ENCODE measurements around the gene SPRED1. TPM values are rescaled to one million over a fixed set of nuclear protein-coding genes. Genes with fewer than 3 reads are reported as not detected.

SPRED1 gene
- total RNA-seq, 1 donor, result 55.7 TPM

GRCh38 chr15:38307861-38308641, 55.4 kb downstream of the SPRED1 start:
- TF ChIP-seq CTCF (IDR thresholded peaks at IDR 0.05; ENCODE audit: insufficient read depth, low read depth, low read length), result no peak
- DNase-seq (ENCODE audit: low read depth), result no peak
- H3K4me3 ChIP-seq (ENCODE audit: low read depth, low read length), result no peak overlapping the region

- H3K4me3 ChIP-seq (ENCODE audit: low read depth, low read length), result no peak overlapping the region
- no peak for DNase-seq (ENCODE audit: low read depth)
- TF ChIP-seq CTCF (IDR thresholded peaks at IDR 0.05; ENCODE audit: insufficient read depth, low read depth, low read length), result no peak
These were observed 56.2 kb downstream of the SPRED1 start for GRCh38 chr15:38308797-38309196.

- DNase-seq (ENCODE audit: low read depth), result no peak
- H3K4me3 ChIP-seq (ENCODE audit: low read depth, low read length), result no peak overlapping the region
- no peak for TF ChIP-seq CTCF (IDR thresholded peaks at IDR 0.05; ENCODE audit: insufficient read depth, low read depth, low read length)
These were observed 59.6 kb downstream of the SPRED1 start for GRCh38 chr15:38312190-38312589.

- no peak overlapping the region for H3K4me3 ChIP-seq (ENCODE audit: low read depth, low read length)
- no peak for TF ChIP-seq CTCF (IDR thresholded peaks at IDR 0.05; ENCODE audit: insufficient read depth, low read depth, low read length)
- peak; percentile 36 for DNase-seq (ENCODE audit: low read depth)
These were observed 63.7 kb downstream of the SPRED1 start for GRCh38 chr15:38316311-38316710.

- H3K4me3 ChIP-seq (ENCODE audit: low read depth, low read length), result no peak overlapping the region
- TF ChIP-seq CTCF (IDR thresholded peaks at IDR 0.05; ENCODE audit: insufficient read depth, low read depth, low read length), result no peak
- no peak for DNase-seq (ENCODE audit: low read depth)
These were observed 67.5 kb downstream of the SPRED1 start for GRCh38 chr15:38320181-38320580.

GRCh38 chr15:38320866-38321265, 68.2 kb downstream of the SPRED1 start:
- no peak for DNase-seq (ENCODE audit: low read depth)
- no peak overlapping the region for H3K4me3 ChIP-seq (ENCODE audit: low read depth, low read length)
- no peak for TF ChIP-seq CTCF (IDR thresholded peaks at IDR 0.05; ENCODE audit: insufficient read depth, low read depth, low read length)

- TF ChIP-seq CTCF (IDR thresholded peaks at IDR 0.05; ENCODE audit: insufficient read depth, low read depth, low read length), result no peak
- no peak overlapping the region for H3K4me3 ChIP-seq (ENCODE audit: low read depth, low read length)
- no peak for DNase-seq (ENCODE audit: low read depth)
These were observed 71.3 kb downstream of the SPRED1 start for GRCh38 chr15:38323895-38324294.

All from fibroblast of villous mesenchyme (primary cell).